Measurements from ENCODE around the gene NFRKB.

GRCh38 chr11:129932381-129933067 is 37.1 kb upstream of the NFRKB start:
- TF ChIP-seq CTCF (conservative IDR thresholded peaks at IDR 0.05; ENCODE audit: low read depth, low read length) (no peak), EZH2phosphoT487 (IDR thresholded peaks at IDR 0.05; ENCODE audit: borderline replicate concordance, low read length) (no peak)

Measured in PC-3 (cell line).